ENCODE results near the gene INAFM1.

Gene INAFM1

DNA sequence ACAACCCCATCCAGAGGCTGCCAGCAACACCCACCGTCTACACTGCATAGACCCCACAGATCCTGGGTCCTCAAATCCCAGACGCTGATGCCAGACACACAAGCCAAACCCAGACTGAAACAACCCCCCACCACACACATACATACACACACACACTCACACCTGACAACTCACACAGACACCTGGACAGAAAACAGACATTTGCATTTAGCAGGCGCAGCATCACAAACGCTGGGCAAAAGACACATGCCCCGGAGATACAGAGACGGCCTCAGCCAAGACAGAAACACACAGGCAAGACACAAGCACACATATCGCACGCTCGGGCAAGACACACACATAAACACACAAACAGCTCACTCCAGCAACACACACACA lies 45.0 kb upstream of the INAFM1 start (continued):
- TF ChIP-seq ZNF701 (tag by site-specific recombination; IDR thresholded peaks at IDR 0.05), result no peak
- TF ChIP-seq ZSCAN16 (tag by site-specific recombination; IDR thresholded peaks at IDR 0.05), result no peak
- no peak for TF ChIP-seq ZNF274 (IDR thresholded peaks at IDR 0.05; ENCODE audit: low read length)
- no peak; the same call in 1 of the 2 replicates for TF ChIP-seq ZNF274 (tag by site-specific recombination; IDR thresholded peaks at IDR 0.05; ENCODE audit: borderline replicate concordance)
- TF ChIP-seq ZNF138 (tag by site-specific recombination; IDR thresholded peaks at IDR 0.05; ENCODE audit: borderline replicate concordance), result peak; percentile 4; the same call in 1 of the 2 replicates
- peak; percentile 54; the same call in 1 of the 2 replicates for TF ChIP-seq ZNF10 (tag by site-specific recombination; IDR thresholded peaks at IDR 0.05)
- TF ChIP-seq SCRT2 (tag by site-specific recombination; IDR thresholded peaks at IDR 0.05), result no peak
- no peak for TF ChIP-seq ZNF843 (tag by site-specific recombination; IDR thresholded peaks at IDR 0.05)
- TF ChIP-seq ZNF785 (tag by site-specific recombination; IDR thresholded peaks at IDR 0.05), result no peak
- TF ChIP-seq ZNF792 (tag by site-specific recombination; IDR thresholded peaks at IDR 0.05), result no peak
- no peak; the same call in 1 of the 2 replicates for TF ChIP-seq ZNF768 (tag by site-specific recombination; IDR thresholded peaks at IDR 0.05)
- no peak for TF ChIP-seq ZNF112 (tag by site-specific recombination; IDR thresholded peaks at IDR 0.05)
- no peak for TF ChIP-seq ZNF37A (tag by site-specific recombination; IDR thresholded peaks at IDR 0.05)
- no peak for TF ChIP-seq KLF16 (tag by site-specific recombination; IDR thresholded peaks at IDR 0.05)
- no peak for TF ChIP-seq ZNF660 (tag by site-specific recombination; IDR thresholded peaks at IDR 0.05)
- no peak for TF ChIP-seq ZNF707 (tag by site-specific recombination; IDR thresholded peaks at IDR 0.05)
- no peak for TF ChIP-seq ZNF366 (tag by site-specific recombination; conservative IDR thresholded peaks at IDR 0.05)
- no peak; the same call in 1 of the 2 replicates for TF ChIP-seq SP7 (tag by site-specific recombination; IDR thresholded peaks at IDR 0.05)
- TF ChIP-seq, protein P1, sequence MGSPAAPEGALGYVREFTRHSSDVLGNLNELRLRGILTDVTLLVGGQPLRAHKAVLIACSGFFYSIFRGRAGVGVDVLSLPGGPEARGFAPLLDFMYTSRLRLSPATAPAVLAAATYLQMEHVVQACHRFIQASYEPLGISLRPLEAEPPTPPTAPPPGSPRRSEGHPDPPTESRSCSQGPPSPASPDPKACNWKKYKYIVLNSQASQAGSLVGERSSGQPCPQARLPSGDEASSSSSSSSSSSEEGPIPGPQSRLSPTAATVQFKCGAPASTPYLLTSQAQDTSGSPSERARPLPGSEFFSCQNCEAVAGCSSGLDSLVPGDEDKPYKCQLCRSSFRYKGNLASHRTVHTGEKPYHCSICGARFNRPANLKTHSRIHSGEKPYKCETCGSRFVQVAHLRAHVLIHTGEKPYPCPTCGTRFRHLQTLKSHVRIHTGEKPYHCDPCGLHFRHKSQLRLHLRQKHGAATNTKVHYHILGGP (tag by site-specific recombination; IDR thresholded peaks at IDR 0.05), result no peak
- no peak for TF ChIP-seq WT1 (tag by site-specific recombination; IDR thresholded peaks at IDR 0.05)
- TF ChIP-seq ZFP37 (tag by site-specific recombination; IDR thresholded peaks at IDR 0.05), result no peak
- TF ChIP-seq ZNF146 (tag by site-specific recombination; IDR thresholded peaks at IDR 0.05), result no peak
- no peak for TF ChIP-seq ZNF529 (tag by site-specific recombination; IDR thresholded peaks at IDR 0.05; ENCODE audit: insufficient replicate concordance)
- no peak for TF ChIP-seq TCF7L2 (IDR thresholded peaks at IDR 0.05; ENCODE audit: borderline replicate concordance, low read depth, low read length)
- no peak; the same call in 1 of the 2 replicates for TF ChIP-seq ZXDB (tag by site-specific recombination; IDR thresholded peaks at IDR 0.05)
- peak; percentile 16; the same call in 1 of the 2 replicates for TF ChIP-seq FEZF1 (tag by site-specific recombination; IDR thresholded peaks at IDR 0.05)
- TF ChIP-seq, protein P2, sequence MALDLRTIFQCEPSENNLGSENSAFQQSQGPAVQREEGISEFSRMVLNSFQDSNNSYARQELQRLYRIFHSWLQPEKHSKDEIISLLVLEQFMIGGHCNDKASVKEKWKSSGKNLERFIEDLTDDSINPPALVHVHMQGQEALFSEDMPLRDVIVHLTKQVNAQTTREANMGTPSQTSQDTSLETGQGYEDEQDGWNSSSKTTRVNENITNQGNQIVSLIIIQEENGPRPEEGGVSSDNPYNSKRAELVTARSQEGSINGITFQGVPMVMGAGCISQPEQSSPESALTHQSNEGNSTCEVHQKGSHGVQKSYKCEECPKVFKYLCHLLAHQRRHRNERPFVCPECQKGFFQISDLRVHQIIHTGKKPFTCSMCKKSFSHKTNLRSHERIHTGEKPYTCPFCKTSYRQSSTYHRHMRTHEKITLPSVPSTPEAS (tag by site-specific recombination; IDR thresholded peaks at IDR 0.05), result peak; percentile 84; the same call in 1 of the 2 replicates
- 0 out of 2 replicates have a peak, but pooled peaks have one; percentile 5 for TF ChIP-seq HOXD13 (CRISPR knock-in tag; IDR thresholded peaks at IDR 0.05; ENCODE audit: borderline replicate concordance)
- no peak for TF ChIP-seq KLF10 (tag by site-specific recombination; IDR thresholded peaks at IDR 0.05)
- peak; percentile 46; the same call in 1 of the 2 replicates for TF ChIP-seq ZEB2 (tag by site-specific recombination; IDR thresholded peaks at IDR 0.05)
- TF ChIP-seq, protein P3, sequence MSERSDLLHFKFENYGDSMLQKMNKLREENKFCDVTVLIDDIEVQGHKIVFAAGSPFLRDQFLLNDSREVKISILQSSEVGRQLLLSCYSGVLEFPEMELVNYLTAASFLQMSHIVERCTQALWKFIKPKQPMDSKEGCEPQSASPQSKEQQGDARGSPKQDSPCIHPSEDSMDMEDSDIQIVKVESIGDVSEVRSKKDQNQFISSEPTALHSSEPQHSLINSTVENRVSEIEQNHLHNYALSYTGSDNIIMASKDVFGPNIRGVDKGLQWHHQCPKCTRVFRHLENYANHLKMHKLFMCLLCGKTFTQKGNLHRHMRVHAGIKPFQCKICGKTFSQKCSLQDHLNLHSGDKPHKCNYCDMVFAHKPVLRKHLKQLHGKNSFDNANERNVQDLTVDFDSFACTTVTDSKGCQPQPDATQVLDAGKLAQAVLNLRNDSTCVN (tag by site-specific recombination; optimal IDR thresholded peaks at IDR 0.05), result no peak
- TF ChIP-seq, protein P4, sequence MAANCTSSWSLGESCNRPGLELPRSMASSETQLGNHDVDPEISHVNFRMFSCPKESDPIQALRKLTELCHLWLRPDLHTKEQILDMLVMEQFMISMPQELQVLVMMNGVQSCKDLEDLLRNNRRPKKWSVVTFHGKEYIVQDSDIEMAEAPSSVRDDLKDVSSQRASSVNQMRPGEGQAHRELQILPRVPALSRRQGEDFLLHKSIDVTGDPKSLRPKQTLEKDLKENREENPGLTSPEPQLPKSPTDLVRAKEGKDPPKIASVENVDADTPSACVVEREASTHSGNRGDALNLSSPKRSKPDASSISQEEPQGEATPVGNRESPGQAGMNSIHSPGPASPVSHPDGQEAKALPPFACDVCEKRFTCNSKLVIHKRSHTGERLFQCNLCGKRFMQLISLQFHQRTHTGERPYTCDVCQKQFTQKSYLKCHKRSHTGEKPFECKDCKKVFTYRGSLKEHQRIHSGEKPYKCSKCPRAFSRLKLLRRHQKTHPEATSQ (tag by site-specific recombination; IDR thresholded peaks at IDR 0.05), result no peak
- TF ChIP-seq, protein P5, sequence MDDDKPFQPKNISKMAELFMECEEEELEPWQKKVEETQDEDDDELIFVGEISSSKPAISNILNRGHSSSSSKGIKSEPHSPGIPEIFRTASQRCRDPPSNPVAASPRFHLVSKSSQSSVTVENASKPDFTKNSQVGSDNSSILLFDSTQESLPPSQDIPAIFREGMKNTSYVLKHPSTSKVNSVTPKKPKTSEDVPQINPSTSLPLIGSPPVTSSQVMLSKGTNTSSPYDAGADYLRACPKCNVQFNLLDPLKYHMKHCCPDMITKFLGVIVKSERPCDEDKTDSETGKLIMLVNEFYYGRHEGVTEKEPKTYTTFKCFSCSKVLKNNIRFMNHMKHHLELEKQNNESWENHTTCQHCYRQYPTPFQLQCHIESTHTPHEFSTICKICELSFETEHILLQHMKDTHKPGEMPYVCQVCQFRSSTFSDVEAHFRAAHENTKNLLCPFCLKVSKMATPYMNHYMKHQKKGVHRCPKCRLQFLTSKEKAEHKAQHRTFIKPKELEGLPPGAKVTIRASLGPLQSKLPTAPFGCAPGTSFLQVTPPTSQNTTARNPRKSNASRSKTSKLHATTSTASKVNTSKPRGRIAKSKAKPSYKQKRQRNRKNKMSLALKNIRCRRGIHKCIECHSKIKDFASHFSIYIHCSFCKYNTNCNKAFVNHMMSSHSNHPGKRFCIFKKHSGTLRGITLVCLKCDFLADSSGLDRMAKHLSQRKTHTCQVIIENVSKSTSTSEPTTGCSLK (tag by site-specific recombination; IDR thresholded peaks at IDR 0.05), result no peak
- no peak for TF ChIP-seq OSR2 (tag by site-specific recombination; IDR thresholded peaks at IDR 0.05)
- TF ChIP-seq ZNF670 (tag by site-specific recombination; IDR thresholded peaks at IDR 0.05; ENCODE audit: low read depth), result no peak
- 0 out of 2 replicates have a peak, but pooled peaks have one; percentile 39 for TF ChIP-seq ZNF157 (tag by site-specific recombination; IDR thresholded peaks at IDR 0.05)
